ENCODE data around the gene LSM5.

DNA sequence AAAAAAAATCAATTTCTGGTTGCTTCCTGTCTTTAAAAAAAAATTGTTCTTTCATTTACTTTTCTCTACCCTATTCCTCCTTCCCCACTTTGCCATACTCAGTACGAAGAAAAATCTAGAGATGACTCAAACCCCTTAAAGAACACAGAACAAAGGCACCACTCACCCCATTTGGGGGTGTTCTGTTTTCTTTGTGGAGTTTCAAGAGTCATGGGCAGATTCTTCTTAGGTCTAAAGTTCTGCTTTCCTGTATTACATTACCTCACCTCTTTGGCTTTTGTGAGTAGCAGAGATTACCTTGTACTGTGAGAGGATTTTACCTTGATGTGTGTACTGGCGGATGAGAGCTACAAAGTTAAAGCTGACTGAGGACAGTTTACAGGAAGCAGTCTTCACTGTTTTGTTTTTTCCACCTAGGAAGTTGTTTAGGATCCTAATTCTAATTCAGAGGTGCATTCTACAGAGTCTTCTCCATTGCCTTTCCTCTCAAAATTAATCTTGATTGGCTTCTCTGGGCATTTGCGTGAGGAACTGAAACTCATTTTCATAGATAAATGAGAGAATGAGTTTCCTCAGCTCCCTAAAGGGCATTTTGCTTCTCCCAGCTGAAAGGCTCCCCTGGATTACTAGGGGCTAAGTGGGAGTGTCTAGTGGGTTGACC lies 25.8 kb upstream of the LSM5 start:
- TF ChIP-seq, protein P1, sequence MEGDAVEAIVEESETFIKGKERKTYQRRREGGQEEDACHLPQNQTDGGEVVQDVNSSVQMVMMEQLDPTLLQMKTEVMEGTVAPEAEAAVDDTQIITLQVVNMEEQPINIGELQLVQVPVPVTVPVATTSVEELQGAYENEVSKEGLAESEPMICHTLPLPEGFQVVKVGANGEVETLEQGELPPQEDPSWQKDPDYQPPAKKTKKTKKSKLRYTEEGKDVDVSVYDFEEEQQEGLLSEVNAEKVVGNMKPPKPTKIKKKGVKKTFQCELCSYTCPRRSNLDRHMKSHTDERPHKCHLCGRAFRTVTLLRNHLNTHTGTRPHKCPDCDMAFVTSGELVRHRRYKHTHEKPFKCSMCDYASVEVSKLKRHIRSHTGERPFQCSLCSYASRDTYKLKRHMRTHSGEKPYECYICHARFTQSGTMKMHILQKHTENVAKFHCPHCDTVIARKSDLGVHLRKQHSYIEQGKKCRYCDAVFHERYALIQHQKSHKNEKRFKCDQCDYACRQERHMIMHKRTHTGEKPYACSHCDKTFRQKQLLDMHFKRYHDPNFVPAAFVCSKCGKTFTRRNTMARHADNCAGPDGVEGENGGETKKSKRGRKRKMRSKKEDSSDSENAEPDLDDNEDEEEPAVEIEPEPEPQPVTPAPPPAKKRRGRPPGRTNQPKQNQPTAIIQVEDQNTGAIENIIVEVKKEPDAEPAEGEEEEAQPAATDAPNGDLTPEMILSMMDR (IDR thresholded peaks at IDR 0.05) = no peak
- no peak for TF ChIP-seq POLR2A (IDR thresholded peaks at IDR 0.05)
